ENCODE measurements around the gene KCNH1. TPM values are rescaled to one million over a fixed set of nuclear protein-coding genes. Genes with fewer than 3 reads are reported as not detected.

The KCNH1 gene
- total RNA-seq, 4 donors from 2014 or later: not detected

- no peak overlapping the region for H3K4me3 ChIP-seq (ENCODE audit: low read depth, poor library complexity, severe bottlenecking)
- TF ChIP-seq POLR2A (IDR thresholded peaks at IDR 0.05): no peak
- TF ChIP-seq CTCF (IDR thresholded peaks at IDR 0.05): no peak
- intact Hi-C loops (cut with DNase I; ENCODE audit: low total_unique reads): no loop called here
- no peak for DNase-seq (ENCODE audit: low spot score in 2 of 2)
- 65 to 74% methylated on average over 2 of the region's 2 CpGs for WGBS, 2 donors
Measured at GRCh38 chr1:210709701-210710100, 424.2 kb downstream of the KCNH1 start.

- no peak overlapping the region for H3K4me3 ChIP-seq (ENCODE audit: low read depth, poor library complexity, severe bottlenecking)
- DNase-seq (ENCODE audit: low spot score in 2 of 2): no peak
- 71 to 74% methylated on average over 7 of the region's 7 CpGs for WGBS, 2 donors
- intact Hi-C loops (cut with DNase I; ENCODE audit: low total_unique reads): no loop called here
- TF ChIP-seq CTCF (IDR thresholded peaks at IDR 0.05) (no peak), POLR2A (IDR thresholded peaks at IDR 0.05) (no peak)
Measured at GRCh38 chr1:210707300-210708240, 426.4 kb downstream of the KCNH1 start.

GRCh38 chr1:210706246-210706645, 427.7 kb downstream of the KCNH1 start:
- H3K4me3 ChIP-seq (ENCODE audit: low read depth, poor library complexity, severe bottlenecking): no peak overlapping the region
- TF ChIP-seq CTCF (IDR thresholded peaks at IDR 0.05) (no peak), POLR2A (IDR thresholded peaks at IDR 0.05) (no peak)
- 86 to 92% methylated on average over 3 of the region's 3 CpGs for WGBS, 2 donors
- DNase-seq (ENCODE audit: low spot score in 2 of 2): no peak
- intact Hi-C loops (cut with DNase I; ENCODE audit: low total_unique reads): no loop called here

GRCh38 chr1:210705086-210705485, 428.9 kb downstream of the KCNH1 start:
- 89 to 90% methylated on average over 3 of the region's 3 CpGs for WGBS, 2 donors
- peak in 1 of 2 donors; percentile 34 for DNase-seq (ENCODE audit: low spot score in 2 of 2)
- no peak overlapping the region for H3K4me3 ChIP-seq (ENCODE audit: low read depth, poor library complexity, severe bottlenecking)
- no peak for TF ChIP-seq CTCF (IDR thresholded peaks at IDR 0.05)
- TF ChIP-seq POLR2A (IDR thresholded peaks at IDR 0.05): no peak
- intact Hi-C loops (cut with DNase I; ENCODE audit: low total_unique reads): no loop called here

- no peak overlapping the region for H3K4me3 ChIP-seq (ENCODE audit: low read depth, poor library complexity, severe bottlenecking)
- DNase-seq (ENCODE audit: low spot score in 2 of 2): no peak
- TF ChIP-seq POLR2A (IDR thresholded peaks at IDR 0.05): no peak
- TF ChIP-seq CTCF (IDR thresholded peaks at IDR 0.05): no peak
- intact Hi-C loops (cut with DNase I; ENCODE audit: low total_unique reads): no loop called here
- 81 to 92% methylated on average over 2 of the region's 2 CpGs for WGBS, 2 donors
Measured at GRCh38 chr1:210703593-210703992, 430.4 kb downstream of the KCNH1 start.

Measured in lower leg skin (tissue), 4 donors.